Astrocyte of the cerebellum (primary cell): ENCODE measurements around the gene TSPAN2.

Experiments used
- DNase-seq: peaks from one replicate; pipeline ENCODE4 v3.0.0-alpha.2; 2011; ENCODE audit warnings: low read depth
- H3K4me3 ChIP-seq: 2 replicates; pipeline ENCODE4 v1.5.1; 2011; ENCODE audit warnings: mild to moderate bottlenecking, low read depth, low read length, moderate library complexity
- CTCF ChIP-seq: IDR thresholded peaks from 2 replicates; pipeline ENCODE4 v1.5.1; 2012; ENCODE audit warnings: low read length, low read depth, moderate library complexity, mild to moderate bottlenecking; ENCODE audit errors: missing control alignments
- in situ Hi-C: cut with HindIII; loops from 2 replicates; pipeline ENCODE4 v1.10.0; 2017; ENCODE audit warnings: low sequenced_read_pairs

The TSPAN2 gene

GRCh38 chr1:115084902-115085511, 4.3 kb downstream of the TSPAN2 start:
- H3K4me3 ChIP-seq: no peak overlapping the region
- in situ Hi-C loops: no loop called here
- no peak for DNase-seq
- no peak for TF ChIP-seq CTCF

GRCh38 chr1:115082949-115083348, 6.4 kb downstream of the TSPAN2 start:
- no peak for DNase-seq
- H3K4me3 ChIP-seq: no peak overlapping the region
- in situ Hi-C loops: no loop called here
- no peak for TF ChIP-seq CTCF

GRCh38 chr1:115078708-115079107, 10.6 kb downstream of the TSPAN2 start:
- no peak for DNase-seq
- no peak for TF ChIP-seq CTCF
- H3K4me3 ChIP-seq: no peak overlapping the region
- in situ Hi-C loops: no loop called here

- no peak overlapping the region for H3K4me3 ChIP-seq
- in situ Hi-C loops: no loop called here
- no peak for TF ChIP-seq CTCF
- DNase-seq: no peak
Observed at GRCh38 chr1:115077984-115078330, 11.3 kb downstream of the TSPAN2 start.

- TF ChIP-seq CTCF: no peak
- in situ Hi-C loops: no loop called here
- no peak for DNase-seq
- no peak overlapping the region for H3K4me3 ChIP-seq
Observed at GRCh38 chr1:115077286-115077983, 11.9 kb downstream of the TSPAN2 start.

- H3K4me3 ChIP-seq: no peak overlapping the region
- in situ Hi-C loops: no loop called here
- no peak for TF ChIP-seq CTCF
- no peak for DNase-seq
Observed at GRCh38 chr1:115076384-115076915, 12.9 kb downstream of the TSPAN2 start.
